ENCODE data around the gene USP34. TPM values are rescaled to one million over a fixed set of nuclear protein-coding genes. Genes with fewer than 3 reads are reported as not detected.

The USP34 gene
- polyA plus RNA-seq, 3 donors, result 20.8 to 58.5 (median 32.9) TPM

DNA sequence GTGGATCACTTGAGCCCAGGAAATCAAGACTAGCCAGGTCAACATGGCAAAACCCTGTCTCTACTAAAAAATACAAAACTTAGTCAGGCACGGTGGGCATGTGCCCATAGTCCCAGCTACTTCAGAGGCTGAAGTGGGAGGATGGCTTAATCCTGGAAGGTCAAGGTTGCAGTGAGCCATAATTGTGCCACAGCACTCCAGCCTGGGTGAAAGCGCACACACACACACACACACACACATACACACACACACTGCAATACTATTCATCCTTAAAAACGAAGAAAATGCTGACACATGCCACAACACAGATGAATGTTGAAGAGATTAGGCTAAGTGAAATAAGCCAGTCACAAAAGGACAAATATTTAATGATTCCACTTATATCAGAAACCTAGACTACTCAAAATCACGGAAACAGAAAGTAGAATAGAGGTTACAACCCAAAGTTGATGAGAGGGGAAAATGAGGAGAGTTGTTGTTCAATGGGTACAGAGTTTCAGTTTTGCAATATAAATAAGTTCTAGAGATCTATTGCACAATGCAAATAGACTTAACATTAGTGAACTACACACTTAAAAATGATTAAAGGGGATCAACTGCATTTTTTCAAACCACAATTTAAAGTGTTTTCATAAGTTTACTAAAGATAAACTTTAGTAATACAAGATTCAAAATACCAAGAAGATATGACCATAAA lies 114.5 kb downstream of the USP34 start:
- WGBS, 3 donors, result 60 to 70% (median 67%) methylated on average over 4 of the region's 4 CpGs

GRCh38 chr2:61354543-61355197 lies 116.2 kb downstream of the USP34 start:
- WGBS, 3 donors, result 96 to 98% (median 96%) methylated on average over 4 of the region's 4 CpGs
- H3K27ac ChIP-seq (ENCODE audit: low read depth, low read length), result no peak overlapping the region

More for the DNA sequence above, 114.5 kb downstream of the USP34 start:
- H3K27ac ChIP-seq (ENCODE audit: low read depth, low read length), result no peak overlapping the region

DNA sequence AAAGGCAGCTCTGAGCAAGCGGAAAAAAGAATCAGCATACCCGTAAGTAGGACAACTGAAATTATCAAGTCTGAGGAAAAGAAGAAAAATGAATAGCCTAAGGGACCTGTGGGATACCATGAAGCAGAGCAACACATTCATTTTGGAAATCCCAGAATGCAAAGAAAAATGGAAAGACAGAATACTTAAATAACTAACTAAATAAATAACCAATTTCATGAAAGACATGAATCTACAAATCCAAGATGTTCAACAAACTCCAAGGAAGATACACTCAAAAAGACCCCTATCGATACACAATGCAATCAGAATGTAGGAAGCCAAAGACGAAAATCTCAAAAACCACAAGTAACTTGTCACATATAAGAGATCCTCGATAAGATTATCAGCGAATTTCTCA lies 117.0 kb downstream of the USP34 start:
- WGBS, 3 donors, result 95 to 97% (median 97%) methylated on average over 6 of the region's 6 CpGs
- H3K27ac ChIP-seq (ENCODE audit: low read depth, low read length), result no peak overlapping the region

DNA sequence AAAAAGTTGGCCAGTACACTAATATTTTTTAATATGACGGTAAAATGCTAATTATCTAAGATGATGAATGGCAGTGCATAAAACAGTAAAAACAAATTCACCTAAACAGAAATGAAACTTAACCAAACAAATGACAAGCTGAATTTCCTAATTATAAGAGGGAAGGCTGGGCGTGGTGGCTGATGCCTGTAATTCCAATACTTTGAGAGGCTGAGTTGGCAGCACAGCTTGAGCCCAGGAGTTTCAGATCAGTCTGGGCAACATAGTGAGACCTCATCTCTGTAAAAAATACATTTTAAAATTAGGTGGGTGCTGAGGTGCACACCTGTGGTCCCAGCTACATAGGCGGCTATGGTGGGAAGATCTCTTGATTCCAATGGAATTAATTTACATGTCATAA lies 120.1 kb downstream of the USP34 start:
- no peak overlapping the region for H3K27ac ChIP-seq (ENCODE audit: low read depth, low read length)
- WGBS, 3 donors, result 65 to 66% (median 66%) methylated on average over 3 of the region's 3 CpGs

GRCh38 chr2:61343141-61343540 lies 127.7 kb downstream of the USP34 start:
- 90 to 98% (median 97%) methylated on average over 1 of the region's 1 CpG for WGBS, 3 donors
- no peak overlapping the region for H3K27ac ChIP-seq (ENCODE audit: low read depth, low read length)

DNA sequence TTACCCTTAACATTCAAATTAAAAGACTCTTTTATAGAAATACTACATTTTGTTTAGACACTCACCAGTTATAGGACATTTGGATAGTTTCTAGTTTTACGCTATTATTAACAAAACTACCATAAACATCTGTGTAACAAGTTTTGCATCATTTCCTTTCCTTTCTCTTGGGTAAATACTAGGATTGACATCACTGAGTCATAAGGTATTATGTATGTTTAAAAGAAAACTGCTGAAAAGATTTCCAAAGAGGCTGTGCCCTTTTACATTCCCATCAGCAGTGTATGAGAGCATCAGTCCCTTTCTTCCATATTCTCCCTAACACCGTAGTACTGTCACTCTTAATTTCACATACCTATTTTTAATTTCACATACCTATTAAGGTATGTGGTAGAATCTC lies 130.6 kb downstream of the USP34 start:
- 90 to 96% (median 92%) methylated on average over 2 of the region's 2 CpGs for WGBS, 3 donors
- H3K27ac ChIP-seq (ENCODE audit: low read depth, low read length), result no peak overlapping the region

GRCh38 chr2:61338447-61338846 lies 132.4 kb downstream of the USP34 start:
- H3K27ac ChIP-seq (ENCODE audit: low read depth, low read length), result no peak overlapping the region

DNA sequence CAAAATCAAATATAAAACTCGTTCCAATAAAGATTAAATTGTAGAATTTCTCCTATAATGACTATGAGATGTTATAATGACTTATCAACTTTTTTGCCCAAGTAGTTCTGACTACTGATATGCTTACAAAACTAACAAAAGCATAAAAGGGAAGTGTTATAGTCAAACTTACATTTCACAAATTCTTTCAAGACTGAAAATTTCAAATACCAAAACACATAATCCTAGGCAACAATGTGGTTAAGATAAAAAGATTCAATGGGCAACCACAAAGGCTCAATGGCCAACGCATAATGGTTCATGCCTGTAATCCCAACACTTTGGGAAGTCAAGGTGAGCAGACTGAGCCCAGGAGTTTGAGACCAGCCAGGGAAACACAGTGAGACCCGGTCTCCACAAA lies 135.7 kb downstream of the USP34 start:
- WGBS, 3 donors, result 92 to 97% (median 94%) methylated on average over 3 of the region's 3 CpGs
- no peak overlapping the region for H3K27ac ChIP-seq (ENCODE audit: low read depth, low read length)

- 72 to 92% (median 84%) methylated on average over 2 of the region's 2 CpGs for WGBS, 3 donors
- H3K27ac ChIP-seq (ENCODE audit: low read depth, low read length), result no peak overlapping the region
Observed at GRCh38 chr2:61334466-61334865, 136.4 kb downstream of the USP34 start.

GRCh38 chr2:61328707-61329251 lies 142.1 kb downstream of the USP34 start:
- H3K27ac ChIP-seq (ENCODE audit: low read depth, low read length), result no peak overlapping the region
- WGBS, 3 donors, result 85 to 94% (median 93%) methylated on average over 11 of the region's 11 CpGs

DNA sequence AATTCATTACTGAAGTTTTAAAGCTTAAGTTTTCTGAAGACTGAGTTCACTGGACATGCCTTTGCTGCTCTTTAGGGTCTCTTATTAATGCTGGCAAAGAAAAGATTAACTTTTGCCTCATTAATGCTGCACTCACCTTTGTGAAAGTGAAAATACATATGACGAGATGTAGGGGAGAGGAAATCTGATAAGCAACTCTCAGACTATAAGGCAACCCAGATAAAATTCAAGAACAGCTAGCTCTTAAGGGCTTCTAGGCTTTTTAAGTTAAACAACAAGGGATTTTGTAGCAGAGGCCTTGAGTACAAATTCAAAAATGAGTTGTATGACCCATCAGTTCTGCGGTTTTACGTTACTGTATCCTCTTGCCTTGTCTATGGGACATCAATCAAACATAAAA lies 143.7 kb downstream of the USP34 start:
- whole genome bisulfite sequencing, 3 donors, result 81 to 92% (median 87%) methylated on average over 3 of the region's 3 CpGs
- H3K27ac ChIP-seq (ENCODE audit: low read depth, low read length), result no peak overlapping the region

- 81 to 89% (median 83%) methylated on average over 1 to 3 of the region's 3 CpGs for WGBS, 3 donors
- no peak overlapping the region for H3K27ac ChIP-seq (ENCODE audit: low read depth, low read length)
Observed at GRCh38 chr2:61326423-61326822, 144.5 kb downstream of the USP34 start.

- H3K27ac ChIP-seq (ENCODE audit: low read depth, low read length), result no peak overlapping the region
- WGBS, 3 donors, result 96 to 99% (median 98%) methylated on average over 3 of the region's 3 CpGs
Observed at GRCh38 chr2:61320181-61320580, 150.7 kb downstream of the USP34 start.

GRCh38 chr2:61318553-61318952 lies 152.3 kb downstream of the USP34 start:
- H3K27ac ChIP-seq (ENCODE audit: low read depth, low read length), result no peak overlapping the region
- WGBS, 3 donors, result 95 to 100% (median 98%) methylated on average over 1 of the region's 1 CpG

DNA sequence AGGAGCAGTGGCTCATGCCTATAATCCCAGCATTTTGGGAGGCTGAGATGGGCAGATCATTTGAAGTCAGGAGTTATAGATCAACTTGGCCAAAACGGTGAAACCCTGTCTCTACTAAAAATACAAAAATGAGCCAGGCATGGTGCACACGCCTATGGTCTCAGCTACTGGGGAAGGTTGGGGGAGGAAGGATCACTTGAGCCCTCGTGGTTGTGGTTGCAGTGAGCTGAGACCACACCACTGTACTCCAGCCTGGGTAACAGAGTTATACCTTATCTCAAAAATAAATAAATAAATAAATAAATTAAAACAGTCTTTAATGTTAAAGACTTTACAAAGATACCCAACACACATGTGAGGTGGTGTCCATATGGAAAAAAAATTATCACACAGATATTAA lies 174.9 kb downstream of the USP34 start:
- H3K27ac ChIP-seq (ENCODE audit: low read depth, low read length), result no peak overlapping the region
- WGBS, 3 donors, result 85 to 89% (median 88%) methylated on average over 3 of the region's 3 CpGs

DNA sequence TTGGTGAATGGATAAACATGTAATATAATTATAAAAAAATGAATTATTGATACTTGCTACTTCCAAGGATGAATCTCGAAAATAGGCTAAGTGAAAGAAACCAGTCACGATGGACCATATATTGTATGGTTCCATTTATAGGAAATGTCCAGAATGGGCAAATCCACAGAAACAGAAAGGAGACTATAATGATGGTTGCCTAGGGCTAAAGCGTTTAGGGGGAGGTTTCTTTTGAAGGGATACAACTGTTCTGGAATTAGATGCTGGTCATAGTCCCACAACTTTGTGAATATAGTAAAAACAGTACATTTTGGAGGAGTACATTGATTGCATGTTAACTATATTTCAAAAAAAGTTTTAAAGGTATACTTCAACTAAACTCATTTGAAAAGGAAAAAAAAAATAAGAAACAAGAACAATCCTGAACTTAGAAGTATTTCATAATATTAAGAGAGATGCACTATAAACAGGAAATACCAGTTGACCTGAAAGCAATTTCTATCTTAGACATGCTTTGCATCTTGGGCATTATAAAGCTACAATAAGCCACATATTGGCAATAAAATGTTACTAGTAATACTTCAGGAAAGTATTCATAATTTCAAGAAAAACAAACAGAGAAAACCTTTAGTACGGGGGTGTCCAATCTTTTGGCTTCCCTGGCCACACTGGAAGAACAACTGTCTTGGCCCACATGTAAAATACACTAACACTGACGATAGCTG lies 178.9 kb downstream of the USP34 start:
- WGBS, 3 donors, result 72 to 85% (median 85%) methylated on average over 5 of the region's 5 CpGs

DNA sequence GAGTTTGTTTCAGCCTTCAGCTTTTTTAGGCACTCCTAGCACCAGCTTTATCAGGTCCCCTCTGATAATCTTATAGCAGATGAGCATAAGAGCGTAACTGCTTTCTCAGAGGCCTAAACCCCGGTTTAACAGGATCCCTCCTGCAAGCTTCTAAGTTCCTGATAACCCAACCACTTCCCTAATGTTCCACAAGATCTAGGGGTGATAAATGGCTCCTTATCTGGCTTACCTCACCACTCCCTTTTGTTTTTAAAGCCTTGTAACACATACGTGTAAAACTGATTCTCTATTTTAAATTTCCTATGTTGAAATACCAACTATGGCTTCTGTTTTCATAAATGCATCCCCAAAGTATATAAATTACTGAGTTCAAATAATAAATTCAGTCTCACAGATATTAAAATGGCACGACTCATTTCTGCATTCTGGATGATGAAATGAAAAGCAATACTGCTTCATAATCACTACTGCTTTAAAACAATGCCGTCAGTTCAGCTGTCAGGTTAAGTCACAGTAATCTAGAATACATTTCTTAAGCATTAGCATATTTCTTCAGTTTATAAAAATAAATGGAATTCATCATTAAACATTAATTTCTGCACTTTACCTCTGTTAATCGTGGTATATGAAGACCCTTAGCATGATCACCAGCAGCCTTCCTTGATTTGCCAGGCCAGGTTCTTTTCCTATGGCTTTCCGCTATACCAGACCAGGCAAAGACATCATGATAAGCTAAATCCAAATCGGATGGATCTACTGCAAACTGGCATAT lies 182.6 kb downstream of the USP34 start:
- WGBS, 3 donors, result 69 to 80% (median 75%) methylated on average over 8 of the region's 8 CpGs
- no peak overlapping the region for H3K27ac ChIP-seq (ENCODE audit: low read depth, low read length)

More for the DNA sequence above, 178.9 kb downstream of the USP34 start:
- H3K27ac ChIP-seq (ENCODE audit: low read depth, low read length), result no peak overlapping the region

DNA sequence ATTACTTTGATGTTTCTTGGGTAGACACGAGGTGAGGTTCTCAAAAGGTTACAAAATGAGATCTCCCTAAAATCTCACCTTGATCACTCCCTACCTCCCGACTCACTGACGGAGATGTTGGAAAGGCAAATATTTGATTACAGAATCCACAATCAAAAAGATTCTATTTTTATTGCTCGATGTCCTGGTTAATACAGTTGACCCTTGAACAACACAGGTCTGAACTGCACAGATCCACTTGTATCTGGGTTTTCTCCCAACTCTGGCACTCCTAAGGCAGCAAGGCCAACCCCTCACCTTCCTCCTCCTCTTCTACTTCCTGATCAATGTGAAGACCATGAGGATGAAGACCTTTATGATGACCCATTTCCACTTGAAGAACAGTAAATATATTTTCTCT lies 183.6 kb downstream of the USP34 start:
- no peak overlapping the region for H3K27ac ChIP-seq (ENCODE audit: low read depth, low read length)
- 49 to 94% (median 92%) methylated on average over 4 of the region's 4 CpGs for WGBS, 3 donors

Data from adipose tissue (tissue), 3 donors.